Mesodermal cell (in vitro differentiated cells): Measurements from ENCODE around the gene B2M.
"Not testable (repeated sequence)": the region's sequence is repeated elsewhere in the genome, so short reads cannot be mapped to it uniquely, and the experiment has no call there.

Experiments used
- H3K27ac ChIP-seq: 2 replicates; pipeline ENCODE4 v1.7.0; 2013; ENCODE audit warnings: mild to moderate bottlenecking, low read depth, low read length, moderate library complexity; ENCODE audit not compliant: severe bottlenecking
- H3K36me3 ChIP-seq: 2 replicates; pipeline ENCODE4 v1.7.1; 2013; ENCODE audit warnings: mild to moderate bottlenecking, low read length, moderate library complexity; ENCODE audit not compliant: control insufficient read depth, insufficient read depth
- H3K4me1 ChIP-seq: one replicate; pipeline ENCODE4 v1.7.1; 2013; ENCODE audit warnings: mild to moderate bottlenecking, low read length; ENCODE audit not compliant: insufficient read depth, control insufficient read depth, poor library complexity, severe bottlenecking
- H3K4me3 ChIP-seq: 2 replicates; pipeline ENCODE4 v1.7.0; 2013; ENCODE audit warnings: low read length, control low read depth, mild to moderate bottlenecking; ENCODE audit not compliant: insufficient read depth, poor library complexity, severe bottlenecking; ENCODE audit errors: extremely low read depth
- H3K9me3 ChIP-seq: 2 replicates; pipeline ENCODE4 v1.7.1; 2013; ENCODE audit warnings: mild to moderate bottlenecking, low read length, moderate library complexity; ENCODE audit not compliant: control insufficient read depth
- WGBS, 2 experiments: methylation state at CpG; one replicate each; pipeline ENCODE4 v1.1.5; 2013; ENCODE audit warnings: missing lambda C conversion rate in 2 of 2; ENCODE audit not compliant: insufficient coverage in 2 of 2; 5-methylcytosine and 5-hydroxymethylcytosine counted together

Gene B2M

DNA sequence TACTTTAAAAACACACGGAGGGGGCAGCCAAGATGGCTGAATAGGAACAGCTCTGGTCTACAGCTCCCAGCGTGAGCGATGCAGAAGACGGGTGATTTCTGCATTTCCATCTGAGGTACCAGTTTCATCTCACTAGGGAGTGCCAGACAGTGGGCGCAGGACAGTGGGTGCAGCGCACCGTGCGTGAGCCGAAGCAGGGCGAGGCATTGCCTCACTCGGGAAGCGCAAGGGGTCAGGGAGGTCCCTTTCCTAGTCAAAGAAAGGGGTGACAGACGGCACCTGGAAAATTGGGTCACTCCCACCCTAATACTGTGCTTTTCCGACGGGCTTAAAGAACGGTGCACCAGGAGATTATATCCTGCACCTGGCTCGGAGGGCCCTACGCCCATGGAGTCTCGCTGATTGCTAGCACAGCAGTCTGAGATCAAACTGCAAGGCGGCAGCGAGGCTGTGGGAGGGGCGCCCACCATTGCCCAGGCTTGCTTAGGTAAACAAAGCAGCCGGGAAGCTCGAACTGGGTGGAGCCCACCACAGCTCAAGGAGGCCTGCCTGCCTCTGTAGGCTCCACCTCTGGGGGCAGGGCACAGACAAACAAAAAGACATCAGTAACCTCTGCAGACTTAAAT, 28.0 kb downstream of the B2M start:
- H3K4me3 ChIP-seq, H3K36me3 ChIP-seq, H3K4me1 ChIP-seq, H3K9me3 ChIP-seq, H3K27ac ChIP-seq: not testable (repeated sequence)
- 96% methylated on average over 3 to 5 of the region's 24 CpGs for WGBS, 2 experiments

DNA sequence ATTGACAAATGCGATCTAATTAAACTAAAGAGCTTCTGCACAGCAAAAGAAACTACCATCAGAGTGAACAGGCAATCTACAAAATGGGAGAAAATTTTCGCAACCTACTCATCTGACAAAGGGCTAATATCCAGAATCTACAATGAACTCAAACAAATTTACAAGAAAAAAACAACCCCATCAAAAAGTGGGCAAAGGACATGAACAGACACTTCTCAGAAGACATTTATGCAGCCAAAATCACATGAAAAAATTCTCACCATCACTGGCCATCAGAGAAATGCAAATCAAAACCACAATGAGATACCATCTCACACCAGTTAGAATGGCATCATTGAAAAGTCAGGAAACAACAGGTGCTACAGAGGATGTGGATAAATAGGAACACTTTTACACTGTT, 32.1 kb downstream of the B2M start:
- H3K4me3 ChIP-seq, H3K36me3 ChIP-seq, H3K27ac ChIP-seq, H3K9me3 ChIP-seq, H3K4me1 ChIP-seq: not testable (repeated sequence)
- no CpG with 5 or more reads among the region's 2 CpGs for WGBS, 2 experiments

DNA sequence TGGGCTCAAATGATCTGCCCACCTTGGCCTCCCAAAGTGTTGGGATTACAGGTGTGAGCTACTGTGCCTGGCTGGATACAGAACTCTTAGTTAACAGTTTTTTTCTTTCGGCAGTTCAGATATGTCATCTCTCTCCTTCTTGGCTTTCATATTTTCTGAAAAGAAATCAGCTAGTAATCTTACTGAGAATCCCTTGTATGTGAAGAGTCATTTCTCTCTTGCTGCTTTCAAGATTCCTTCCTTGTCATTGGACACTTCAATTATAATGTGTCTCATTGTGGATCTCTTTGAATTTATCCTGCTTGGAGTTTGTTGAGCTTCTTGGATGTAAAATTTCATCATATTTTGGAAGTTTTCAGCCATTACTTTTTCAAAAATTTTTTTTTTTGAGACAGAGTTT, 42.0 kb downstream of the B2M start:
- no peak overlapping the region for H3K27ac ChIP-seq
- no peak overlapping the region for H3K4me3 ChIP-seq
- whole genome bisulfite sequencing, 2 experiments, result no CpG with 5 or more reads among the region's 1 CpG
- no peaks in the 10 kb centered on the region for H3K36me3 ChIP-seq
- H3K9me3 ChIP-seq, result peaks cover 4% of the 10 kb centered on the region
- no peaks in the 10 kb centered on the region for H3K4me1 ChIP-seq

DNA sequence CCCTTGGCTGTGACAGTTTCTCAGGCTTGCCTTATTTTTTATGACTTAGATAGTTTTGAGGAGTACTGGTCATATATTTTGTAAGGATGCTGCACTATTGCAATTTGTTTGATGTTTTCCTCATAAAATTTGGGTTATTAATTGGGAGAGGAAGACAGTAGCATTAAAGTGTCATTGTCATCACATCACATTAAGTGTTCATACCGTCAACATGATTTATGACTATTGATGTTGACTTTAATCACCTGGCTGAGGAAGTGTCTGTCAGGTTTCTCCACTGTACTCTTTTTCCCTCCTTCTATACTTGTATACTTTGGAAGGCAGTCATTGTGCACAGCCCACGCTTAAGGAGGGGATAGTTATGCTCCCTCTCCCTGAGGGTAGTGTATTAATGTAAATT, 51.9 kb downstream of the B2M start:
- H3K36me3 ChIP-seq, result no peaks in the 10 kb centered on the region
- no peaks in the 10 kb centered on the region for H3K9me3 ChIP-seq
- WGBS, 2 experiments, result no CpG with 5 or more reads among the region's 2 CpGs
- H3K4me3 ChIP-seq, result no peak overlapping the region
- no peaks in the 10 kb centered on the region for H3K4me1 ChIP-seq
- H3K27ac ChIP-seq, result no peak overlapping the region

DNA sequence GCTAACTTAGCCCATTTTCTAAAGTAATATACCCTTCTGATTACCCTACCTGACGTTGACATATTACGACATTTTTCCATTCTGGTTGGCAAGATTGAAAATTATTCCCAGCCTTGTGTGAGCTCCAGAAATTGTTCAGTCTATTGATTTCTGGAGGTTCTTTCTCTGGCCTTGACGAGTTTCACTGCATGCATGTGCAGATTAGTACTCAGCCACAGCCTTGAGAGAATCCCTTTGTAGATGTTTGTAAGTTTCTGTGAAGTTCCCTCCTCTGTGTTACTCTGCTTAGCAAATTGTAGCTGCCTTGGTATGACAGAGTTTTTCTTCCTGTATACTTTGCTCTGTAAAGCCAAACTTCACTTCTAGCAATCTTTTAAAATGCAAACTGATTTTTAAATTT, 52.5 kb downstream of the B2M start:
- Histone ChIP-seq H3K36me3 (no peaks in the 10 kb centered on the region), H3K9me3 (no peaks in the 10 kb centered on the region), H3K27ac (no peak overlapping the region), H3K4me1 (no peaks in the 10 kb centered on the region), H3K4me3 (no peak overlapping the region)
- WGBS, 2 experiments, result 80 to 87% methylated on average over 3 of the region's 3 CpGs

DNA sequence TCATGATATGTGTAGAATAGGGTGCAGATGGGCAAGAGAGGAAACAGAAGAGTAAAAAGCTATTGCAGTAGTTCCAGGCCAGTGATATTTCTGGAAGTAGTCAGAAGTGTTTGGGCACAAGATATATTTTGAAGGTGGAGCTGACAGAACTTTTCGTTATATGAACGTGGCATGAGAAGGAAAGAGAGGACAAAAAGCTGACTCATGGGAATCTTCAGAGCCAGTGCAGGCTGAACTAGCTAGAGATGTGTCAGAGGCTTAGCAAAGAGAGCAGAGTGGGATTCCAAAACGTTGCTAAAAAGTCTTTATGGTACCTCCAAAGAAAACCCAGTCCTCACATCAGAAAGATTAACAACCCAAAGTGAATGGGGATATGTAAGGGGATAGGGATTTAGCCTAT, 53.7 kb downstream of the B2M start:
- WGBS, 2 experiments, result 44 to 50% methylated on average over 2 of the region's 3 CpGs
- Histone ChIP-seq H3K4me3 (no peak overlapping the region), H3K4me1 (no peaks in the 10 kb centered on the region)

More for the DNA sequence above, 53.7 kb downstream of the B2M start:
- Histone ChIP-seq H3K27ac (no peak overlapping the region), H3K9me3 (no peaks in the 10 kb centered on the region), H3K36me3 (no peaks in the 10 kb centered on the region)
